NK-92 (cell line): Measurements from ENCODE around the gene CSNK1G3.
"Not testable (repeated sequence)": the region's sequence is repeated elsewhere in the genome, so short reads cannot be mapped to it uniquely, and the experiment has no call there.

Experiments used
- DNase-seq: peaks from one replicate; lab custom pipeline; 2025; ENCODE audit not compliant: unreplicated experiment; lab: John Stamatoyannopoulos, UW

Gene CSNK1G3

DNA sequence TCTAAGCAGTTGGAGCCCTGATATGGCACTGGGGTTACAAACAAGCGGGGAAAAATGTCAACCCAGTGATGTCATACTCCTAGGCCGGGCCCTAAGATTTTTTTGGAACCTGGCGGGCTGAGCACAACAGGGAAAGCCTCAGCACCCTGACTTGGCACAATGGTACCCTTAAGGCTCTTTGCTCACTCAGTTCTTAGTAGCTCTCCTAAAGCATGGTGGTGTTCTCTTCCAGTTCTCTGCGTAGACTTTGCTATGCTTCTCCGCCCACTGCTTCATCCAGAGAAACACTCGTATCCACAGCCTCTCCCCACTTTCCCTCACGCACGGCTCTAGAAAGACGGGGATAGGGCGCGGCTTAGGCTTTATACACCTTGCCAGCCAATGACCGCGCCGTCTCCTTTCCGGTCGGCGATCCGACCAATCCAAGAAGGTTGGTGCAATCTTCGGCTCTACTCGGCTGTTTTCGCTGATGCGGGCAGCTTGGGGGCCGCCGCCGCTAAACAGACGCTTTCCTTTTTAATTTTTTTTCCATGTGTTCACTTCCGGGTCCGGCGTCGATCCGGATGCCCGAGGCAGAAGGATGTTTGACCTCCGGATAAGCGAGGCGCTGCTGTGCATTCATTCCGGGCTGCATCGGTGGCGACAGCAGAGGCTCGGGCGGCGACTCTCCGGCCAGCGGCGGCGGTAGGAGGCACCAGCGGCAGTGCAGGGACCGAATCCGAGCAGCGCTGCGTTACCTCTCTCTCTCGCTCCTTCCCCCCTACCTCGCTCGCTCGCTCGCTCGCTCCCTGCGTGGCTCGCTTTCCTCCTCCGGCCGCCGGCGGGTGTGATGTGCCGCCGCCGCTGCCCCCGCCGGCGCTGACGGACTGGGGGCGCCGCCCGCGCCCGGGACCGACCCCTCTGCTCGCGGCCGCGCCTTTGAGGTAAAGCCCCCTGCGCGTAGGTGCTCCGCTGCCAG, at the start of gene CSNK1G3:
Gene CSNK1G3 (plus strand): TSS at position 530 of the 958 bp plus-strand sequence. CDS start 33,487 bp downstream, outside the sequence.
- peak; percentile 66 for DNase-seq

DNA sequence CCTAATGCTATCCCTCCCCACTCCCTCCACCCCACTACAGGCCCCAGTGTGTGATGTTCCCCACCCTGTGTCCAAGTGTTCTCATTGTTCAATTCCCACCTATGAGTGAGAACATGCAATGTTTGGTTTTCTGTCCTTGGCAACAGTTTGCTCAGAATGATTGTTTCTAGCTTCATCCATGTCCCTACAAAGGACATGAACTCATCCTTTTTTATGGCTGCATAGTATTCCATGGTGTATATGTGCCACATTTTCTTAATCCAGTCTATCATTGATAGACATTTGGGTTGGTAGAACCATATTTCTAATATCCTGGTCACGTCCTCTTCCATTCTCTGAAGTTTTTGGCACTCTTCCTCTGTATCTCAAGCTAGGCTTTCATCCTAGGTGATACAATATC, 45.1 kb upstream of the CSNK1G3 start:
- DNase-seq: not testable (repeated sequence)

DNA sequence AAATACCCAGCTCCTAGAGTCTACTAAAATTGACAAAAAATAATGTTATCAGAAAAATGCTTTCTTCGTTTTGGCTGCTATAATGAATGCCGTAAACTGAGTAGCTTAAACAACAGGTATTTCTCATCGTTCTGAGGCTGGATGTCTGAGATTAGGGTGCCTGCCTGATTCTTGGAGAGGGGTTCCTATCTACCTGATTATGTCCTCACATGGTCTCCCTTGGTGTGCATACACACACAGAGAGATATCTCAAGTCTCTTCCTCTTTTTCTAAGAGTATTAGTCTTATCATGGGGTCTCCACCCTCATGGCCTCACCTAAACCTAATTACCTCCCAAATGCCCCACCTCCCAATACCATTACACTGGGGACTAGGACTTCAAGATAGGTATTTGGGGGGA, 40.6 kb upstream of the CSNK1G3 start:
- no peak for DNase-seq

DNA sequence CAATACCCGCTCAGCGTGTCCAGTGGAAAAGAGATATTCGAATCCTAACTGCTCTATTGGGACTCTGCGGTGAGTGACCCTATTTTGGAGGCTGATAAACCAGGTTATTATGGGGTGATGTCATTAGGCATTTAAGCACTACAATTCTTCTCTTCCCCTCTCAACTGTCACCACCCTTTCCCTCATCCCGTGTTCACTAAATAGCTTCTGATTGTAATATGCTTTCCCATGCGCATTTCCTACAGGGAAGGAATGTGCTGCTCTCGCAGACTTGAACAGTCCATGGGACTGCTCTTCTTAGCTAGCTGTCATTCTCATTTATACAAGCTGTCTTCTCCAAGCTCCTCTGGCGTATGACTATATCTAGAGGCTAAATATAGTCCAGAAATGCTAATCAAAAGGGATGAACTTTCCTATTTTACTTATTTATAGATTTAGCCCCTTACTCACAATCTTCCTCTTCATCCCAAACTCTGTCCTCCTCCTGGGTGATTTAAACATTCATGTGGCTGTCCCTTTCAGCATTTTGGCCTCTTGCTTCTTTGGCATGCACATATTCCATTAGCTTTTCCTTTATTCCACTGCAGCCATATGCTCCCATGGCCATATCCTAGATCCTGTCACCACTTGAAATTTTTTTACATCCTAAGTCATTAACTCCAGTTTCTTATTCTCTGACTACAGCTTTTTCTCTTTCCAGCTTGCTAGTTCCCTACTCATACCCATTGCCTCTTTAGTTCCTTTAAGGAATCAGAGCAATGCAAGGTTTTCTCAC, 39.6 kb upstream of the CSNK1G3 start:
- no peak for DNase-seq

DNA sequence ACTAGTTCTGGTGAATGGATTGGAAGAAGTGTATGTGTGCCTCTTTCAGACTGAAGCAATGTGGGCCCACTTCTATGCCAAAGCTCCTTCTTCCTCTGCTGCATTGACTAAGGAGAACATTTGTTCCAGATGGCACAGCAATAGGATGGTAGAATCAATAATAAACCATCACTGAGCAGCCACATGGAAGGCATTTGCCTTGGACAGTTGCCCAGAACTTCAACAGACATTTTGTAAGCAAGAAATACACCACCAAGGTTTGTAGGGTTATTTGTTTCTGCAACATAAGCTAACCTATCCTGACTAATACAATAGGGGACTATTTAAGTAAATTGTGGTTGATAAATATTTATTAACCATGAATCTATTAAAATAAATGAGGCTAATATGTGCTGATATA, 37.7 kb upstream of the CSNK1G3 start:
- DNase-seq: no peak

DNA sequence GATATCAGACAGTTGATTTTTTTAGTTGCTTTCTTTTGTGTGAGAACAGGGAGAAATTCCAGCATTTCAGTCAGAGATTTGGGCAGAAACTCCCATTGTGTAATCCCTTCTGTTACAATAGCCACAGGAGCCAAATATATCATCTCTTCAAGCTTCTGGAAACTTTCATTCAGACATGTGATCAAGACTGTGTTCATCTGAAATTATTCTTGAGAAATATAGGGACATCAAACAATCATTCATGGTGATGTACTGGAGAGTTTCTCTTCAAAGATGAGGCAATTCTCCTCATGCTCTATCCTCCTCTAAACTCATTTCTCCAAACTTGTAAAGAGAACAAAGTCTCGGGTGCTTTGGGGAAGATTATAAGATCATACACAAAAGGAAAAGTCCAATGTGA, 35.2 kb upstream of the CSNK1G3 start:
- DNase-seq: no peak

DNA sequence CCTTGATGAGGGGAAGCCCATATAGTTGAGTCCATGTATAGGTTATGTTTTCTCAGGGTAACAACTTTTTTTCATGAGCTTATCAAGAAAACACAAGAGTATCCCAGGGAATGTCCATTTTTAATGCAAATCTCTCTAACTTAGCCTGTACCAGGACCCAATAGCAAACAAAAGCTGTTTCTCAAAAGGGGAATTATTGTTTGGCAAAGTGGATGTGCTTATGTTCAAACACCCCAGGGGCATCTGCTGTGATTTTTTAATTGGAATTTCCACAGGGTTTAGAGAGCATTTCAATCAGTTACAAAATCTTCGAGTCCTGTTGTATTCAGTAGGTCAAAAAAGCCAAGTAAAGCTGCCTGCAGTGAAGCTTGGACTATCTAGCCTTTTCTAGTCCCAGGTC, 33.4 kb upstream of the CSNK1G3 start:
- no peak for DNase-seq

DNA sequence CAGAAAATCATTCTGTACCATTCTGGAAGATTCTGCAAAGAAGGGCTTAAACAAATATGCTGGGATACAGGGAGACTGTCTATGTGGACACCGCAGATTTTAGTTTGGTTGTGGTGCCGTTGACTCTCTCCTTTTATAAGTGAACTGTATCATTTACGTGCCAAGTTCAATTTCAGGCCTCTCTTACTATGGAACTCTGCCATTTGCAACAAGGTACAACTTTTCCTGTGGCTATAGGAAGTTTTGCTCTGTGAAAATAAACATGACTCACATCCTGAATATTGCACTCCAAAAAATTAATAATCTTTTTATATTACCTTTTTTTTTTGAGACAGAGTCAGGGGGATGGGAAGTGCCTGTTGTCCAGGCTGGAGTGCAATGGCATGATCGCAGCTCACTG, 29.7 kb upstream of the CSNK1G3 start:
- DNase-seq: no peak

DNA sequence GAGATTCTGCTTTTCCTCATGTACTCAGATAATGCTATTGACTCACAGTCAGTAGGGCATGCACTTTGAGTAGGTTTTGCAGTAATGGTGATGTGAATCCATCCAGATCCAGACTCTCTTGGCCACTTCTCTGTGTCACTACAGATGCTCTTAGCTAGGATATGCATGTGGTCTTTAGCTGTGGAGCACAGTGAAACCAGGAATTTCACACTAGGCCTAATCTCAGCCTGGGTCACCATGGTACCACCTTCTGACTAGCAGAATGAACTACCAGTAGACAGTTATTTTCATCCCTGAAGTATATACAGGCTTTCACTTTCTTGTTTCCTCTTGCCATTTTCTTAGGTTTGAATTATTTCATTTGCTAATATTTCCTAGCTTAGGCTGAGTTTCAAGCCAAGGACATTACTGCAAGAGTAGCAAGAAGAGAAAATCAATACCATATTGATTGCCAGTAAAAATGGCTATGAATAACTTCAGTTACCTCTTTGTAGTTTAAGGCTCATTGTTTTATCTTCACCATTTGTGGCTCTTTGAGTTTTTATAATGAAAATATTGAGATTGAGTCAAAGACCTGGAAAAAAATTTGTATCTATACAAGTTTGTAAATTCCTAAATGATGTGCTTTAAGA, 28.4 kb upstream of the CSNK1G3 start:
- DNase-seq: no peak

DNA sequence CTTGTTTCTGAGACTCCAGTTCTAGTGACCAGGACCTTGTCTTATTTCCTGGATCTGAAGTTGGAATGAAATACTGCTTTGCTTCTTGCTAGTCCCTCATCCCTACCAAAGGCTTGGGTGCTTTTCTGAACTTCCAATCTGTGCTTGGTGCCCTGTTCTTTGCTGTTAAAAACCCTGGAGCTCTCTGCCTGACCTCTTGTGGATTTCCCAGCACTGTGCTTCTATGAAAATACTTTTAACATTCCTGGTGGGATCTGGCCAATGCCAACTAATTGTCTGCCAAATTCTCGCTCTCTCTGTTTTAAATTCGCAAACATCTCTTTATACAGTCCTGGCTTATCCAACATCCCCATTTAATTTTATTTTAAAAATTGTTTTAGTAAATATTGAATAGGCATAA, 26.7 kb upstream of the CSNK1G3 start:
- no peak for DNase-seq

DNA sequence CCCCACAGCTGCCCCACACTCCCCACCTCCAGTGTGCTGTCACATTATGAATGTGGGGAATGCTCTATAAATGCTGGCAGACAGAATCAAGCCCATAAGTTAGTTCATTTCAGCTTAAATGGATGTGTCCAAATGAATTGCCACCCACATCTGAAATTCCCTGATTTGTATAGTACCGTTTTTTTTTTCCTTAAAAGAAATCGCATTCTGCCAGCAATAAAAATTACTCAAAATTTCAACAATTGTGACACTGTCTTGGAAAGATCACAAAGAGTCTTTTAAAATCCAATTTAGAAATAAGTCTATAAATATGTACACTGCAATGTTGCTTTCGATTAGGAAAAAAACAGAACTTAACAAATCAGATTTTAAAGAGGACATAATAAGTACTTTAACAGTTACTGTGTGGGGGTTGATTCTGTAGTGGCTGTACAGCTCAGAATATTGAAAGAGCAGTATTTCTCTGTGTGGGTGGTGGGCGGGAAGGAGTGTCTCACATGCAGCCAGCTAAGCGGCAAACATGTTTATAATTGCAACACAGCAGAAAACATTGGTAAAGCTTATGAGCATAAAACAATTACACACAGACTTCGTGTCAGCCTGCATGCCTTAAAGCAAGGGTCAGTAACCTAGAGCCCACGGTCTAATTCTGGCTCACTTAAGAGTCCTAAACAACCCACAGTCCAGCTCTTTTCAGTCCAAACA, 24.9 kb upstream of the CSNK1G3 start:
- DNase-seq: no peak

DNA sequence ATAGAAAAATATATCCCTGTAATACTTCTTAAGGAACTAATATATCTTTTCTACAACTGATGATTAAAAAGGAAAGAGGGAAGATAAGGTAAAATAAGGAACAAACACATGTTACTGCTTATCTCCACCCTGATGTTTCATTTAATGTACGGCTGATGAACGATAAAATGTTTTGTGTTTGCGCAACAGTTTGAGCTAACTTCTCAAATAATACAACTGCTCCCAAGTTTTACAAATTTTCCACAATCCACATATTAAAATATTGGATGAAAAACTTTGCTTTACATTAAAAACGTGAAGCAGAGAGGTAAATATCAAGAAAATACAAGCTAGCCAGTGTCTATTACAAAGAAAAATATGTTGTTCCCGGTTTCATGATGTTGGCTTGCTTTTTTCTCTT, 21.0 kb upstream of the CSNK1G3 start:
- DNase-seq: no peak

DNA sequence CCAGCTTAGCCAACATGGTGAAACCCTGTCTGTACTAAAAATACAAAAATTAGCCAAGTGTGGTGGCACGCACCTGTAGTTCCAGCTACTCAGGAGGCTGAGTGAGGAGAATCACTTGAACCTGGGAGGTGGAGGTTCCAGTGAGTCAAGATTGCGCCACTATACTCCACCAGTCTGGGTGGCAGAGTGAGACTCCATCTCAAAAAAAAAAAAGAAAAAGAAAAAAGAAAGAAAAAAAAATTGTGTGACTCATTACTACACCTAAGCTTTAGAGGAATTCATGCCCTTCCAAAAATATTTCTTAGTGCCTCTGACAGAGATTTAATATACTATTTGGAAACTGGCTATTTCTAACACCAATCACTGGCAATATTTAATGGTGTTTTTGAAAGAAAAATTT, 16.8 kb upstream of the CSNK1G3 start:
- DNase-seq: not testable (repeated sequence)

DNA sequence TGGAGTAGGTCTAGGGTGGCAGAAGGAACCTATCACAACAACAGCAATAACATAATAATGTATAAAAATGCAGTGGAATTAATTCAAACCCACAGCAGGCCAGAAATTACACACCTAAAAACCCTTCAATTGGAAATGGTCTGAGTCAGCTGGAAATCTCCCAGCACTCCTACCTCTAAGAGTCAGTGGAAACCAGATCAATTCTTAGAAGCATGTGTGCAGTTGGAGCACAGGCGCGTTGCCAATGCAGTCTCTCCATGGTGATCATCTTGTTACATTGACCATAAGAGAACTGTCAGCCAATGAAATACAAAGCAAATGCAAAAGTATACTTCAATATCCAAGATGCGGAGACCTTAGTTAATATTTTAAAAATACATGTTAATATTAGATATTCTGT, 15.1 kb upstream of the CSNK1G3 start:
- DNase-seq: no peak

DNA sequence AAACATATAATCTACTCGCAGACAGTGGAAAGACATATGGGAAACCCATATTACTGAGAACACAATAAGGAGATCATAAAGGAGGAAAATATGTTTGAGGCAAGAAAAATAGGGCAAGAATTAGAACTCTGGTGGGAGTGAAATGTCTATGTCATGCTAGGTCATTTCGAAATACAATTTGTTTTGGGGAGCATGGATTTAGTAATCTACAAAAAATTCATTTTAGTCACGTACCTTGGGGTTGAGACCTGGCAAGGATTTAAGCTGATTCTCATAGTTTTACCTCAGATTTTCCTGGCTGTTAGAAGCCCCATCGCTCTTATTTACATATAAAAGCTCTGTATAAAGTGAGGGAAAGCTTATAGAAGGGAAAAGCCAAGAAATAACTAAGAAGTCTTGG, 11.5 kb upstream of the CSNK1G3 start:
- DNase-seq: no peak

DNA sequence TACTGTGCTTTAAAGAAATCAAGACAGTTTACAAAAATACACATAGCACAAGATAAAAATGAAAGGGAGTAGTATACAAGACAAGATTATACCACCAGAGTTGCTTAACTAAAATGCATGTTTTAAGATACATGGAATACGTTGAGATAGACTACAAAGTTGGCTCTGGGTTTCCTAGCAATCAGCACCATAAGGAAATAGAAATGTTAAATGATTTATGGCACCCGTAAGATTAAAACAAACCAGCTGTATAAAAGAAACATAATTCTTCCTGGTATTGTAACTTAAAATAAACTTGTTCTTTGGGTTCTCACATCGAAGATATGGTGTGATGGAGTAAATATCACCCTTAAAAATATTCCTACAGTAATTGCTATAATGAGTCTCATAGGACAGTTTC, 9.9 kb upstream of the CSNK1G3 start:
- DNase-seq: no peak

DNA sequence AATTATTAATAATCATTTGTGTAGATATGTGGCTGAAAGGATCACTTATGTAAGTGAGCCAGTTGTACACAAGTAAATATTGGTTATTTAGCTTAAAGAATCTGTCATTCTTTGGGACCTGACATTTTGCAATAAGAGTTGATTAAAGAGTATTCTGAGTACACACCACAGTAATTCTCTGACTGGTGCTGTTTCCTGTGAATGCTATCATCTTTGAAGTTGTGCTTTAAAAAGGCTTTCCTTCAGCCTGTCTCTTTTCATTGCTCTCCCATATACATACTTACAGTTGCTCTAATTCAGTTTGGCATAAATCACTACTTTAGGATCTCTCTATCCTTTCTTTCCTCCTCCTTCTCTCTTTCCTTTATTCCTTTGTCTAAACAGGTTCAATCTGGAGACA, 8.7 kb upstream of the CSNK1G3 start:
- DNase-seq: no peak

DNA sequence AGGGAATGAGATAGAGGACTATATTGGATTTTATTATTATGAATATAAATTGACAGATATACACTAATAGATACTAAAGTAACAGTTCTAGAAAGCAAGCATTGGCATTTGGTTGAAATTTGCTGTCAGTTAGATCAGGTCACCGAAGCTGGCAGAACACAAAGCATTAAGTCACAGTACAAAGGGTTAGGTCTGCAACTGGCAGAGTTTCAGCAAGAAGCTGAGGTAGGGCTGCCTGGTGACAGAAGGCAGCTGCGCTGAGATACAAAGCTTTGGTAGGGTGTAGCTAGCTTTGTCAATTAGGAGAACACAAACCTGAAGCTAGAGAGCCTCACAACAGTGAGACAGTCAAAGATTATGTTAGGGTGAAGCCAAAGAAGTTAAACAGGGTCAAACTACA, 6.3 kb upstream of the CSNK1G3 start:
- DNase-seq: no peak

DNA sequence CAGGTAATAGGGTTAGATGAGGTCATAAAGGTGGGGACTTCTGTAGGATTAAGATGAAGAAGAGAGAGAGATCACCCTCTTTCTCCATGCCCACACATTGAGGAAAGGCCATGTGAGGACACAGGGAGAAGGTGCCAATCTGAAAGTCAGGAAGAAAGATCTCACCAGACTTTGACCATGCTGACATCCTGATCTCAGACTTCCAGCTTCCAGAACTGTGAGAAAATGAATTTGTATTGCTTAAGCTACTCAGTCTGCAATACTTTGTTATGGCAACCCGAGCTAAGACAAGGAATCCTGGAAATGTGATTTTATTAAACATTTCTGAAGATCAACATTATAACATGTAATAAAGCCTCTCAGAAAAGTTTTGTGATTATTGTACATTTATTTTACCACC, 3.5 kb upstream of the CSNK1G3 start:
- DNase-seq: no peak

DNA sequence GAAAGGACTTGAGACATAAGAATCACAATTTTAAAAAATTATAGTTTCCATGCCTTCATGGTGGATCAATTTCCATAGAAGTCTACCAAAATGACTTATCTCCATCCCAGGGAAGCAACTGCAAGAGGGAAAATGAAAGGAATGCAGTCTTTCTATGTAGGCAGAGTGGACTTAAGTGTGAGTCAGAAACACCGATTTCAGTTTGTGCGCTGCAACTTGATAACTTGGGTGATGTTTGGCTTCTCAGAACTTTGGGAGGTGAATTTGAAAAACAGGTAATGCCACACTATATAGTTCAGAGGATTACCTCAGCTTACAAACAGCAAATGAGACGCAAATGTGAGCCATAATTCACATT, 708 bp upstream of the CSNK1G3 start:
- DNase-seq: no peak
